ENCODE results near the gene TRIO. TPM values are rescaled to one million over a fixed set of nuclear protein-coding genes. Genes with fewer than 3 reads are reported as not detected.

TRIO gene
- total RNA-seq, 1 donor from 2014 or later, result 57.0 TPM

GRCh38 chr5:14316471-14316870 lies 173.3 kb downstream of the TRIO start:
- DNase-seq (peak; percentile 52), ATAC-seq (peak; percentile 49)
- intact Hi-C loops (cut with micrococcal nuclease), result no loop called here

DNA sequence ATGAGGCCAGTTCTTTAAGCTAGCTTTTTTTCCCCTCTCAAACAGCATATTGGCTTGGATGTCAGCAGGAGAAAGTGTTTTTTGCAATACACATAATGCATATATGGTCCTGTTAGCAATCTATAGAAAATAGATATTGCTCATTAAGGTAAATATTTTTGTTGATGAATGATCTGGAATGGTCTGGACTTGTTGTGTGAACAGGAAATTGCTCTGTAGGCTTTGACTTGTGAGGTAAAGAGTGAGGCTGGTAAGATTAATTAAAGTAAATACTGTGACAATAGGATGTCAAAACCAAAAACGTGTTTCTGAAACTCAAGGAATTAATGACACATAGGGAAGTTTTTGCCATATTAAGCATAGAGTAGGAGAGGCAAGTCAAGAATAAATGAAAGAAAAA lies 176.0 kb downstream of the TRIO start:
- no peak for ATAC-seq
- DNase-seq, result no peak
- intact Hi-C loops (cut with micrococcal nuclease), result no loop called here

DNA sequence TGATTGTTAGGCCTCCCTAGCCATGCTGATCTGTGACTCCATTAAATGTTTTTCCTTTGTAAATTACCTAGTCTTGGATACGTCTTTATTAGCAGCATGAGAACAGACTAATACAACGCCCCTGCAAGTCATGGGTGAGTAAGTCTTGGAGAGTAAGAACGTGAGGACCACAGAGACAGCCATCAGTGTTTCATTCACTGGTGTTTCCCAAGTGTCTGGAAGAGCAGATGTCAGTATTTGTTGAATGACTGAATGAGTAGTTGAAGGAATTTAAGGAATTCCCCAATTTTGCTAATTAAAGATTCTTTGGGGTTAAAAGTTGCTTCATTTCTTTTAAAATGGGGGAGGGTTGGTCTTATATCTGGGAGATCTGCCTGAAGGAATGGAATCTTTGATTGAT lies 178.8 kb downstream of the TRIO start:
- DNase-seq, result no peak
- intact Hi-C loops (cut with micrococcal nuclease), result no loop called here
- ATAC-seq, result no peak

DNA sequence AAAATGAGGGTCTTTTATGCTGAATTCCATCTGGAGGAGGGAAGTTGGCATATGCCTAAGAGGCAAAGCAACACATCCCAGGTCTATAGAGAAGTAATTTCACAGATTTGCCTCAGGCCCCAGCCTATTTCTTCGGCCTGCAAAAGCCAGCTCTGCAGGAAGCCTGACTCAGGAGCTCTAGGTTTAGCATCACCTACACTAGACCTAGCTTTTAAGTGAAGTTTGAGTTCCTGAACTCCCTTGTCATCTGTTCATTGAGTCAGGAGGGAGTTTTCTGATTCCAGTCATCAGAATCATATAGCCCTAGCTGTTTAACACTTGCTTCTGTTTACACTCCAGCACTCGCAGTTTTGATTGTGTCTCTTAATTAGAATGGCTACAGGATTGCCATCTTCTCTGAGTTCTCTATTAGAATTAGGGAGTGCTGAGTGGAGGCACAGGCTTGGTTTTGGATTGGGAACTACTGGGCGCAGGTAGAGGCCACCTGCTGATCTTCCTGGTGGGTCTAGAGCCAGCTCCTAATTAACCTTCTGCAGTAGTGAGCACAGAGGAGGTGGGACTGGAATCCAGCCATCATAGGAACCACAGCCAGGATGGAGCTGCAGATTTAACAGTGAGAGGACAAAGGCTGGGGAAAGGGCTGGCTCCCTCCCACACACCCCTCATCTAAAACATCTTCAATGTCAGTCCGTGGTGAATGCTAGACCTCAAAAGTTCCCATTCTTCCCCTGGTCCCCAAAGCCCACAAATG lies 179.5 kb downstream of the TRIO start:
- no peak for ATAC-seq
- no peak for DNase-seq
- intact Hi-C loops (cut with micrococcal nuclease), result no loop called here

- no peak for DNase-seq
- ATAC-seq, result no peak
- intact Hi-C loops (cut with micrococcal nuclease), result no loop called here
Measured at GRCh38 chr5:14323466-14323865, 180.3 kb downstream of the TRIO start.

GRCh38 chr5:14325369-14325768 lies 182.2 kb downstream of the TRIO start:
- intact Hi-C loops (cut with micrococcal nuclease), result no loop called here
- peak; percentile 75 for ATAC-seq
- DNase-seq, result no peak

DNA sequence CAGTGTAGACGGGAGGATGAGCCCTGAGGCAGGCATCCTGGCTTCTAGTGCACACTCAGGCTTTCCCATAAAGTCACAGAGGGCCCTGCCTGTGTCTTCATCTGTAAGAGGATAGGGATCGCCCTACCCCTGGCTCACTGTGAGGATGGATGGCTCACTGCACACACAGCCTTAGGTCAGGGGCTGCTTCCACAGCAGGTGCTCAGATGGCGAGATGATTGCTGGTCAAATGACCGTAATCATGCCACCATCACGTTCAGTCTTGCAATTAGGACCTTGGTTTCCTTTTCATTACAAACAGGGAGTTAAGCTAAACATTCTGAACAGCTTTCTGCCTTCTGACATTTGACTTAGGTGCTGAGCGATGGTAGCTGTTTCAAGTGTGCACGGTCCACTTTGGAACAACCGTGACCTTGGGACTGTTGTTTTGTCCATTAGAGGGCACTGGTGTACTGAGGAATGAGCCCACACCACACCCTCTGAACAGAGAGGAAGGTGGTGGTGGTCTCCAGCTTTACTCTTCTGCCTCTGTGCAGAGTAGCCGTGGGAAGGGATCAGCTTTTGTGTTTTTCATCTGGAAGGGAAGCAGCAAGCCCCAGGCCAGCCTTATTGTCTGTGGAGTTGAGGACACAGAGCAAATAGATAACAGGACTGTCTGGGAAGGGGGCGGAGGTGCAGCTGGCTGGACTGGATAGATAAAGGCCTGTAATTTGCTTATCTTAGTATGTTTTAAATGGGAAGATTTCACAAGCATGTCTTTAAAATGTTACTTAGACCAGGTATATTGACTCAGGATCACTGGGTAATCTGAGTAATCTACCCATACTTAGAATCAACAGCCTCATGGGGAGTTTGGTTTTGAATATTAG lies 183.1 kb downstream of the TRIO start:
- ATAC-seq, result peak; percentile 86
- no peak for DNase-seq
- intact Hi-C loops (cut with micrococcal nuclease), result no loop called here

DNA sequence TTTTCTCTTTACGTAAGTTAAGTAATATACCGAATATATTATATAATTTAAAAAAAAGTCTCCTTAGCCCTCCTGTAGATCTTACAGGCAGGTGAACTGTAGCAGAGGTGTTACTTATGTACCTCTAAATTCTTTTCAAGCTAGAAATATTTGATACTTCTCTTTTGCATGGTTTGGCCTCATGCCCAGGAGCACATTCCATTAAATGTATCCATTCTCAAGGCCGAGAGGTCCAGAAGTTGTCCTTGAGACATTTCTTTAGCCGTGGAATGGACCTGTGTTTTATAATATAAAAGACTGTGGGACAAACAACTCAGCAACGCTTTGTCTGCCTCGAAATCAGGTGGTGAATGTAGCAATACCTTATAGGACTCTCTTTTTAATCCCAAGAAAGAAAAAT lies 184.5 kb downstream of the TRIO start:
- DNase-seq (no peak), ATAC-seq (no peak)
- intact Hi-C loops (cut with micrococcal nuclease), result no loop called here

DNA sequence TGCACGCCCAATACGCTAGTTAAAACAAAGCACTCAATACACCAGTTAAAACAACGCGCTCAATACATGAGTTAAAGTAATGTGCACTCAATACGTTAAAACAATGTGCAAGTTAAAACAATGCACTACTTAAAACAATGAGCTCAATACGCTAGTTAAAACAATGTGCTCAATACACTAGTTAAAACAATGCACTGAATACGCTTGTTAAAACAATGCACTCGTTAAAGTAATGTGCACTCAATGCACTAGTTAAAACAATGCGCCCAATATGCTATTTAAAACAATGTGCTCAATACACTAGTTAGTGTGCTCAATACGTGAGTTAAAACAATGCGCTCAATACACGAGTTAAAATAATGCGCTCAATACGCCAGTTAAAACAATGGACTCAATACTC lies 185.0 kb downstream of the TRIO start:
- DNase-seq (no peak), ATAC-seq (no peak)
- intact Hi-C loops (cut with micrococcal nuclease), result no loop called here

DNA sequence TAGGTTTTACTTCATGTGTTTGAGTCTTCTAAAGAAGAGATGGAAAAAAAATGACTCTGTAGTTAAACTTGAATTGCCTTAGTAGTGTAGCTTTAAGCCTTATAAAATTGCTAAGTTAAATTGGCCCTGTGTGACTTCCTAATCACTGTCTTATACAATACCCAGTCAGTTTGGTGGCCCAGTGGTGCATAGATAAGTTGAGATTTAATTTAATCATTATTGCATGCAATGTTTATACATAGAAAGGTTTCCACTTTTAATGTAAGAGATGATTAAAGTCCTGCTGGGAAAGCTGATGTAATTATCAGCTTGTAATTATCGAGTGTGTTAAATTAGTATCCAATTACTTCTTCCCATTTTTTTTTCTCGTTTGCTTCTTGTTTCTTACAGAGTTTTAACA lies 187.1 kb downstream of the TRIO start:
- intact Hi-C loops (cut with micrococcal nuclease), result no loop called here
- ATAC-seq (no peak), DNase-seq (no peak)

DNA sequence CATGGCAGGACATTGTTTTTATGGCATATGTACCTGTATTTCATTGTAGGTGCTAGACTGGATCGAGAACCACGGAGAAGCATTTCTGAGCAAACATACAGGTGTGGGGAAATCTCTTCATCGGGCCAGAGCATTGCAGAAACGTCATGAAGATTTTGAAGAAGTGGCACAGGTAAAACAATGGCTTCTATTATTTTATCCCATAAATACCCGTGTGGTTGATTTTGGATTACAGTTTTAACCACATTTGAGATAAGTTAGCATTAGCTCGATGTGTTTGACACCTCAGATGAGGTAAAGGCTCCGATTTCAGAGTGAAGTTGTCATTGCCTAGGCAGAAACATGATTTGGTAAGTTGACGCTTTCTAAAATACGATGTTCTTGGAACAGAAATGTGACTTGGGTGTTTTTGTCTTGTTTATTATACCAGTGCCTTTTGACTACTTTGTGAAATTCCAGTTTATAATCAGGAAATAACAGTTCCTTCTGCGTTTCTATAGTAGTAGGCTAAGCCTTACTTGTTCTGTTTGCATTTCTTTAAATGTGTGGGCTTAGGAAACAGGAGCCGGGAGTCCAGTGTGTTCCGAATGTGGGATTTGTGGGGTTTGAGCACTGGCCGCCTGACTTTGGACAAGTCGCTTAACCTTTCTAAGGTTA lies 187.7 kb downstream of the TRIO start:
- DNase-seq (no peak), ATAC-seq (no peak)
- intact Hi-C loops (cut with micrococcal nuclease), result no loop called here

DNA sequence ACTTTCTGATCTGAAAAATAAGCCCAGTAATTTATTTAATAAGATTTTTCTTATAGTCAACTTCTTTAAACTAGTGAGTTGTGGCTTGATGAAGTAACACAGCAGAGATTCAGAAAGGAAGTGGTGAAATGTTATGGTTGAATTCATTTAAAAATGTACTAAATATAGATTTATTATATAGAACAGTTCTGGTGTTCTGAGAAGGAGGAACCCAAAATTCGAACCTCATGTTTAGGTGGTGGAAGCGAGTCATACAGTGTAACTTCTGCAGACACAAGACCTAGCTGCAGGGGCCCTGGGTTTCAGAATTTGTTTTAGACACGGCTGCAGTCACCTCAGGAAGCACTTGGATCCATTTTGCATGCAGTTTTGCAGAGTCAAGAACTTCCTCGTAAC lies 188.2 kb downstream of the TRIO start:
- ATAC-seq (no peak), DNase-seq (no peak)
- intact Hi-C loops (cut with micrococcal nuclease), result no loop called here

DNA sequence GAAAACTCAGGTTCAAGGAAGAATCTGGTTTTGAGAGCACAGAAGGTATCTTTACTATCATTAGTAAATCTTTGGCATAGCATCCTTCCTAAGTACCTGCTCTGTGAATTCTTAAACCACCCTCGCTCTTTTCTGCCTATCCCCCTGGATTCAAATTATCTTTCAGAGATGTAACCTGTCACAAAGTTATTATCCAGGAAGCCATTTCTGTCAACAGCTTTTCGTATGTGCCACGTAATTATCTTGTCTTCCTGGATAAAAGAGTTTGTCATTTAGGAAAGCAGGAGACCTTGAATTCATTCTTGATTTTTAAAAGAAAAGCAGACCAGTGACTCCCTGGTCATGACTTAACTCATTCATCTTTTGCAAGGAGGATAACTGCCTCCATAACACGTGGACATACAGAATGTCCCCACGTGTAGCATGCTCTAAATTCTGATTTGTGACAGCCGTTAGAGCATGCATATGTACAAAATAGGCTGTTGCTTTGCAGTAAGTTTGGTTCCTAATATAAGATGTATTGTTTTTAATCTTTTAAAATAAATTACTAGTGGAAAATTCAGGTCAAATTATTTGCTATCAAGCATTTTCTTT lies 189.0 kb downstream of the TRIO start:
- intact Hi-C loops (cut with micrococcal nuclease), result no loop called here
- no peak for DNase-seq

DNA sequence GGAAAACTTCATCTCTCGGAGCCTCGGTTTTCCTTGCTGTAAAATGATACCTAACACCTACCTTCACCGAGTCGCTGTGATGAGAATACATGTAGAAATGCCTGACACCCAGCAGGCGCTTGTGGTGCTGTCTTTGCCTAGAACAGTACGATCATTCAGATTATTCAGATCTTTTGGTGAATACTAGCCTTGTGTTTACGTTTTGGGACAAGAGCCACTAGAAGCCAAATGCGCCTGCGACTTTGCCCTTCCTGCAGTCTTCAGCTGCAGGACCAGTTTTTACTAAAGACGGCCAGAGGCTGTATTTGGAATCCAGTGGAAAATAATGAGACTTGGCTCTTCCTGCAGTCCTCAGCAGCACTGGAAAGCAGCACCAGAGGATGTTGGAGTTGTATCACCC lies 189.6 kb downstream of the TRIO start:
- ATAC-seq (no peak), DNase-seq (no peak)
- intact Hi-C loops (cut with micrococcal nuclease), result no loop called here

More for the DNA sequence above, 189.0 kb downstream of the TRIO start:
- no peak for ATAC-seq

DNA sequence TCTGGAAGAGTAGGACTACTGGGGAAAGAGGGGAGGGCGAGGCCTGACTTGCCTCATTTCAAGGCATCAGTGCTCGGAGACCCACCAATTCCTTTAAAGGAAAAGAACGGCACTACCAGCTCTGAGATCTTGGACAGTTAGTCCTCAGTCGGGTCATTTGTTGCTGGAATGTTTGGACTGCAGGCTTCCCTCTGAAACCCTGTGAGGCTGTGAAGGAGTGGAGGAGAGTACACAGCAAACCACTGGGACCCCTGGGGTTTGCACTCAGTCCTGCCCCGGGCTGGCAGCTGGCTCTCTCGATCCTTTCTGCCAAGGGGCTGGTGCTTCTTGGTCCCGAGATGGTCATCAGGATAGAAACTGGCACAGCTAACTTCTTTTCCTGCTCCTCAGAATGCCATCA lies 194.5 kb downstream of the TRIO start:
- intact Hi-C loops (cut with micrococcal nuclease), result no loop called here
- DNase-seq (no peak), ATAC-seq (no peak)

- intact Hi-C loops (cut with micrococcal nuclease), result no loop called here
- ATAC-seq, result peak; percentile 71
Measured at GRCh38 chr5:14339468-14339867, 196.3 kb downstream of the TRIO start.

DNA sequence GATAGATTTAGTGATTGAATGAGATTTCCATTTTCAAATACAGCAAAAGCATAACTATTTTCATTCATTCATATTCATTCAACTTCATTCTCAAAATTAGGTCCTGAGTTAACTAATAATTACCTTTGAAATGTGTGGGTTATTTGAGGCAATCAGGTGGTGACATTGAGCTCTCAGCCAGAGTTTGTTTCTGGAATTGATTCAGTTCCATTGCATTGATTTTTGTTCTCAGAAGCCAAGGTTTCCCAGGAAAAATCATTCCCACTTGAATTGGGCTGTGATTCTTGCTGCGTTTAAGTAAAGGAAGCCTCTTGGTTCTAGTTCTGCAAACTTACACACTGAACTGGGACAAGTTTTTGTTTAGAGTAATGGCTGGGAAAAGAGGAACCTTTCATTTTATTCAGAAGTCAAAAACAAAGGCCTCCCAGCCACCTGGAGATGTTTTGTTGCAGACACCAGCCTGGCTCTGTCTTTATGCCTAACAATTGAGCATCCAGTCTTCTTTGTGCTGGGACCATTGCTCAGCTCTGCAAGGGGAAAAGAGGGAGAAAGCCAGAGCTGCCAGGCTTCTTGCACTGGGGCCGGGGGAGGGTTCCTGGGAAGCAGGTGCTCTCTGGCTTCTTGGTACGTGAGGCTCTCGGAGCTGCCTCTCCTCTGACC lies 198.6 kb downstream of the TRIO start:
- intact Hi-C loops (cut with micrococcal nuclease), result no loop called here

More at GRCh38 chr5:14339468-14339867, 196.3 kb downstream of the TRIO start:
- peak; percentile 57 for DNase-seq

DNA sequence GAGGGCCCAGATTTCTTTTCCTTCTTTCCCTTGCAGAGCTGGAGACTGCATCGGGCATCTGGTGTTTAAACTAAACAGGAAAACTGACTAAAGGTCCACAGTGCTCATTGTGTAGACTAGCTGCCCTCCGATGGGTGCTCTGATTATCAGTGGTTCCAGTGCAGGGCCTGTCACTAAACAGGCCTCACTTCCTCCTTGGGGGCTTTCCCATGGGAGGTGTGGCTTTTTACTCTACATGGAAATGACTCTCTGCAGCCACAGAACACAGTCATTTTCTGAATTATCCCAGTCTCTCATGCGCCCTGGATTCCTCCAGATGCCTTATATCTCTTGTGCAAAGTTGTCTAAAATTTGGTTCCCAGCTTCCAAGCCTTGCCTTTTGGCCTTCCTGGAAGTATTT lies 199.2 kb downstream of the TRIO start:
- intact Hi-C loops (cut with micrococcal nuclease), result no loop called here
- no peak for DNase-seq
- peak; percentile 57 for ATAC-seq

More for the DNA sequence above, 198.6 kb downstream of the TRIO start:
- DNase-seq (no peak), ATAC-seq (no peak)

- no peak for DNase-seq
- ATAC-seq, result no peak
- intact Hi-C loops (cut with micrococcal nuclease), result no loop called here
Measured at GRCh38 chr5:14343376-14343775, 200.2 kb downstream of the TRIO start.

All from left ventricle myocardium superior (tissue), 1 donor.